ENCODE measurements around the gene OR13J1.

Gene OR13J1

DNA sequence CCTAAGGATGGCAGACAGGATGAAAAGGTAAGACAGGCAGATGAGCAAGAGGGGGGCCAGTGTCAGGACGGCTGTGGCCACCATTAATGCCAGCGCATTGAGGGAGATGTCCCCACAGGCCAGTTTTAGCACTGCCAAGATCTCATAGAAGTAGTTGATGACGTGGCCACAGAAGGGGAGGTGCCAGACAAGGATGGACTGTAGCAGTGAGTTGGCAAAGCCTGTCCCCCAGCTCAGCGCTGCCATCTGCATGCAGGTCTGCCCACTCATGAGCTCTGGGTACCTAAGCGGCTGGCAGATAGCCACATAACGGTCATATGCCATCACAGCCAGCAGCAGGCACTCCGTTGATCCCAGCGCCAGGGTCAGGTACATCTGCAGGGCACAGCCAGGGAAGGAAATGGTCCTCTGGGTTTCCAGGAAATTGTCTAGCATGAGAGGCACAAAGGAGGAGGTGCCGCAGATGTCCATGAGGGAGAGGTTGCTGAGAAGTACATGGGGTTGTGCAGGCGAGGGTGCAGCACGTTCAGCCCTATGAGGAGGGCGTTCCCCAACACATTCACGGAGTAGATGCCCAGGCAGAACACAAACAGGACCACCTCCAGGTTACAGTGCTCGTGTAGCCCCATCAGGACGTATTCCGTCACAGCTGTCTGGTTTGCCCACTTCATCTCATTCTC lies 10.8 kb downstream of the OR13J1 start:
- peak in 2 of 4 experiments; percentile 15 to 16 for DNase-seq

GRCh38 chr9:35858458-35858857 lies 11.7 kb downstream of the OR13J1 start:
- peak in 1 of 4 experiments; percentile 1 for DNase-seq

DNA sequence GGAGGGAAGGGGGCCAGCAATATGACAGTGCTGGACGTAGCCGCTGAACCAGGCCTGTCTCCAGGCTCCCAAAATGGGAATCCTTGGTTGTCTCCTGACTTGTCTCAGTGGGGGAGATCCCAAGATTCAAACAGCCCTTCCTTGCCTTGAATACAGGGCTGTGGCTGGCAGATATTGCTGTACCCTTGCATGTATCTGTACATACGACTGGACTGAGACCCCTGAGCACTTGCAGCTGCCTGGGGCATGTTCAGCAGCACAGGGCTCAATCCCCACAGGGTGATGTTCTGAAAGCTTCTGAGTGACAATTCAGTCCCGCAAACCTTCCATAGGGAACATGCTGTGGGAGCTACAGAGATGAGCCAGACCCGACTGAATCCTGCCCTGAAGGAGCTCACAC lies 13.3 kb downstream of the OR13J1 start:
- DNase-seq: peak in 1 of 4 experiments; percentile 1

GRCh38 chr9:35856206-35856605 lies 14.0 kb downstream of the OR13J1 start:
- DNase-seq: no peak

DNA sequence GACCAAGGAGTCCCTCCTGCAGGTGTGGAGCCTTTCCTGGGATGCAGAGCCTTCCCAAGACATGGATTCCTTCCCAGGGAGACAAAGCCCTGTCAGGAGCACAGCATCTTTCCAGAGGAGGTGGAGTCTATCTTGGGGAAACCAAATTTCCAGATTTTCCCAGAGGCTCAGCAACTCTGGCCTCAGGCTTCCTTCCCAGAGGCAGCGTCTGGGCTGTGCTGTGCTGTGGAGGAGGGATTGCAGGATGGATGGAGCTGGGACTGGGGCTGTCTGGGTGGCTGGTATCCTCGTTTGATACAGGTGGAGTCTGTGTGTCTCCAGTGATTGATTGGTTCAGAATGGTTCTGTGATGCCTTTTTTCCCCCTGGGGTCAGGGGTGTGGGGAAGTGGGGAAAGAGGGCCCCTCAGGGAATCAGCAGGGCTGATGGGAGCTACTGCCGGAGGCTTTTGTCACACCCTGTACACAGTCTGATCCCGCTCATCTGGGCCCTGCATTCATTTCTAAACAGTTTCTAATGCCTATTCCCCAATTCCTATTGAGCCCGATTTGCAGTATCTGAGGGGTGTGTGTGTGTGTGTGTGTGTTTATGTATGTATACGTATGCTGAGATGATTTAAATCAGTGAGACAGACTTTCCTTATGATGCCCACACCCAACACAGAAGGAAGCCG lies 16.0 kb downstream of the OR13J1 start:
- no peak for DNase-seq

GRCh38 chr9:35852876-35853865 lies 17.0 kb downstream of the OR13J1 start:
- DNase-seq: no peak

GRCh38 chr9:35852267-35852815 lies 17.9 kb downstream of the OR13J1 start:
- DNase-seq: no peak

GRCh38 chr9:35847792-35848572 lies 22.2 kb downstream of the OR13J1 start:
- no peak for DNase-seq

- peak in 2 of 4 experiments; percentile 31 to 35 for DNase-seq
Measured at GRCh38 chr9:35845824-35846771, 24.1 kb downstream of the OR13J1 start.

GRCh38 chr9:35844628-35845270 lies 25.5 kb downstream of the OR13J1 start:
- peak; percentile 82 to 98 (median 94) for DNase-seq

DNA sequence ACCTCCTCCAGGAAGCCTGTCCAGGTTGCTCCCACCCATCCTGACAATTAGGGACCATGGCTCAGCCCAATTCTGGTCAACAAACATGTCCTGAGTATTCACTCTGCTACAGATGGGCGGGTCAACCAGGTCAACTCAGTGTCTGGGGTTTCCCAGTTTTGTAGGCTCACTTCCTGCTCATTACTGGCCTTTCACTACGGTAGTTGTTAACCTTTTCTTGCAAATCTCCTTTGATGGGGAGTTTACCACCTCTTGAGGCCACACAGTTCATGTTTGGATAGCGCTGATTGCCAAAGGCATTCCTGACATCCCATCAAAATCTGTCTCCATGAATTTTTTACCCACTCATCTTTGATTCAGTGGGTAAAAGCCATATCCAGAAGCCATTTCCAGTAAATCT lies 27.4 kb downstream of the OR13J1 start:
- peak in 3 of 4 experiments; percentile 42 to 56 (median 51) for DNase-seq

DNA sequence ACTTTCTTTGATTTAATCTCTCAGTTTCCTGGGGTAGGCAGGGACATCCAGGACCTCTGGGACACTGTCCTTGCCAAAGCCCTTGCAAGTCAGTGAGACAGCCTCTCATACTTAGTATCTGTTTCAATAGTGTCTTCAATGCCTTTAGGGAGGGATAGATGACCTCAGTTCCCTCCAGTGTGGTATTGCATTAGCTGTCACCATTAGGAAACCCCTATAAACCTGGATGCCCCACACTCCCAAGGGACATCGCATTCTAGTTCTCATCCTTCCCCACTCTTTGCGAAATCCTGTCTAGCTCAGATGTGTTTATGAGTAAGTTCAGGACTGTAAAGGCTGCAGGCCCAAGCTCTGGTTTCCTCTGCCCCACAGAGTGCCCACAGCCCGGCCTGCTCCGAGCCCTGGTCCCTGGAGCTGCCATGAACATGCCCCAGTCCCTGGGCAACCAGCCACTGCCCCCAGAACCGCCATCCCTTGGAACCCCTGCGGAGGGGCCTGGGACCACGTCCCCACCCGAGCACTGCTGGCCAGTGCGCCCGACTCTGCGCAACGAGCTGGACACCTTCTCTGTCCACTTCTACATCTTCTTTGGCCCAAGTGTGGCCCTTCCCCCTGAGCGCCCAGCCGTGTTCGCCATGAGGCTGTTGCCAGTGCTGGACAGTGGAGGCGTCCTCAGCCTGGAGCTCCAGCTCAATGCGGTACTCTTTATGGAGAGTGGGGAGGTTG lies 28.0 kb downstream of the OR13J1 start:
- no peak for DNase-seq

GRCh38 chr9:35841645-35841900 lies 28.6 kb downstream of the OR13J1 start:
- DNase-seq: no peak

DNA sequence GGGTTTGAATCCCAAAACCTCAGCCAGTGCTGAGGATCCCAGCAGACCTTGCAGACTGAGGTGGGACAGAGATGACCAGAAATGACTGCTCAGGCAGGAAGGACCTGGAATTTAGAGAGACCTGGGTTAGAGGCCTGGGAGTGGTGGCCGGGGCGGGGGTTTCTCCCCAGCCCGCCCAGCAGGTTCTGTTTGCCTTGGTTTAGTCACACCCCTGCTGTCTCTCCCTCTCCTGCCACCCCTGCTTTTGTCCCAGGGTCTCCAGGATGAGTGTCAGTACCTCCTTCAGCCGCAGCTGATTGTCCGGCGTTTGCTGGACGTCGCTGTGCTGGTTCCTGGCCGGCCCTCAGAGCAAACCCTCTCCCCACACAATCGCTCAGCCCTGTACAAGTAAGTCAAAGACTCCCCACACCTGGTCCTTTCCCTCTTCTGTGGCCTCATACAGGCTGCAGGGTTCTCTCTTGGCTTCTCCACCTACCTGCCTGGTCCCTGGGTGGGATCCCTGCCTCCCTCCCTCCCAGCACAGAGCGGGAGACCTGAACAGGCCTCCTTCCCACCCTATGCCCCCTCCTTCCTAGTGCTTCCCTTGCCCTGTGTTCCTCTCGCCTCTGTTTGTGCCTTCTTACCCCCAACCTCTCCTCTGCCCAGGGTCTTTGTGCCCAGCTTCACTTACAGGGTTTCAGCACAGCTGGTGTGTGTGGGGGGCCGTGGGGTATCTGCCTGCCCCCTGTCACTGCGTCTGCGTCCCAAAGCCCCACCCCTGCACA lies 29.1 kb downstream of the OR13J1 start:
- no peak for DNase-seq

- peak in 1 of 4 experiments; percentile 31 for DNase-seq
Measured at GRCh38 chr9:35839926-35840325, 30.3 kb downstream of the OR13J1 start.

DNA sequence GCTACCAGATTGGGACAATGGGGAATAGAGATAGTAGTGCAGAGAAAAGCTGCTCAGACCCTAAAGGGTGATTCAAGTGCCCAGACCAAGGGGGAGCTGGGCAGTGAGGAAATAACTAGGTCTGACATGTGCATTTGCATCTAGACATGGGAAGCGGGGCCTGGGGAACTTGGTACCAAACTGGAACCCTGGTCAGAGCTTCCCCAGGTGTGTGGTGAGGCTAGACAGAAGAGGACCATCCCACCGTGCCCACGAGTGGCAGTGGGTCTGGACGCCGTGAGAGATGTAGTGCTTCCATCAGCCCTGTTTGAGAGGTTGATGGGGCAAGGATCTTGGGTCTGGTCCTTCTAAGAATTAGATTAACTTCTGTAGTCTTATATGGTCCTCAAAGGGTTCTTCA lies 33.6 kb downstream of the OR13J1 start:
- DNase-seq: no peak

- no peak for DNase-seq
Measured at GRCh38 chr9:35835766-35836165, 34.4 kb downstream of the OR13J1 start.

GRCh38 chr9:35835216-35835632 lies 35.0 kb downstream of the OR13J1 start:
- DNase-seq: no peak

All from suppressor macrophage (primary cell).